ENCODE data around the gene GNG13.

Gene GNG13

GRCh38 chr16:793414-793813 lies 7.1 kb downstream of the GNG13 start:
- no peak for DNase-seq

- no peak for DNase-seq
Measured at GRCh38 chr16:792221-792995, 8.1 kb downstream of the GNG13 start.

GRCh38 chr16:791131-791530 lies 9.4 kb downstream of the GNG13 start:
- no peak for DNase-seq

- DNase-seq, result no peak
Measured at GRCh38 chr16:790086-790485, 10.4 kb downstream of the GNG13 start.

- DNase-seq, result no peak
Measured at GRCh38 chr16:789191-789850, 11.2 kb downstream of the GNG13 start.

- peak; percentile 72 for DNase-seq
Measured at GRCh38 chr16:788399-789126, 12.0 kb downstream of the GNG13 start, which contains the start of gene CHTF18. Gene CHTF18 (plus strand): TSS chr16:788620. CDS start chr16:788685, 65 bp downstream.

GRCh38 chr16:787978-788398 lies 12.5 kb downstream of the GNG13 start, which contains the start of gene RPUSD1:
Gene RPUSD1 (minus strand): TSS chr16:788381. CDS start chr16:787737, 644 bp downstream.
- DNase-seq, result no peak

GRCh38 chr16:787321-787966 lies 13.1 kb downstream of the GNG13 start:
- no peak for DNase-seq

- DNase-seq, result no peak
Measured at GRCh38 chr16:785563-786535, 14.7 kb downstream of the GNG13 start.

- no peak for DNase-seq
Measured at GRCh38 chr16:784431-784830, 16.1 kb downstream of the GNG13 start.

- no peak for DNase-seq
Measured at GRCh38 chr16:783404-784161, 17.0 kb downstream of the GNG13 start.

GRCh38 chr16:782766-783403 lies 17.6 kb downstream of the GNG13 start:
- no peak for DNase-seq

- no peak for DNase-seq
Measured at GRCh38 chr16:782258-782657, 18.3 kb downstream of the GNG13 start.

GRCh38 chr16:781346-782010 lies 19.1 kb downstream of the GNG13 start:
- DNase-seq, result no peak

- no peak for DNase-seq
Measured at GRCh38 chr16:780296-780695, 20.2 kb downstream of the GNG13 start.

- no peak for DNase-seq
Measured at GRCh38 chr16:779561-779960, 21.0 kb downstream of the GNG13 start.

- DNase-seq, result no peak
Measured at GRCh38 chr16:778909-779527, 21.5 kb downstream of the GNG13 start.

- no peak for DNase-seq
Measured at GRCh38 chr16:778447-778846, 22.1 kb downstream of the GNG13 start.

GRCh38 chr16:777826-778225 lies 22.7 kb downstream of the GNG13 start:
- DNase-seq, result no peak

Data from NCI-H774 (cell line).